Measurements from ENCODE around the gene SHISA9. TPM values are rescaled to one million over a fixed set of nuclear protein-coding genes. Genes with fewer than 3 reads are reported as not detected.

The SHISA9 gene
- total RNA-seq, 3 donors from 2014 or later: 0.87 to 7.3 (median 3.0) TPM

DNA sequence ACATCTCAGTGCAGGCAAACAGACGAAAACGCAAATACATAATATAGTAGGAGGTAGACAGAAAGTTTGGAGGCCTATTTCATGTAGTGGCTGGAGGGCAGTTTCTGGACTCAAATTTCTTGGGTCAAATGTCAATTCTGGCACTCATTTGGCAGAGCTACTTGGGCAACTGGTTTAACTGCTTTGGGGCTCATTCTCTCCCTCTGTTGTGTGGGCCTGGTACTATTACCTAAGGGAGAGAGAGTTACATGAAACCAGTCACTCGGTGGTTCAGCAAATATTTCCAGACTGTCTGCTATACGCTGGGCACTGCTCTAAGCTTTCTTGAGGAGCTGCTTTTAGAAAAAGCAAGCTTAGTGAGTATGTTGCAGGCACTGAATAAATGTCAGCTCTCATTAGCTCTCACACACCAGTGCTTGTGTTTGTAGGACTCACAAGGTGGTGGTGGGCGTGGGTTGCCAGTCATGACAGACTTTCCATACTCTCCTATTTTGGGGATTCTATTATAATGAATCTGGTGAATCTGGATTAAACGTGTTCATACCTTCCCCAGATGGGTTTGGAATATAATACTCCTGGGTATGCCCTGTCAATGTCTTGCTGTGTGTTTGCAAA is 1.8 kb upstream of the SHISA9 start:
- intact Hi-C loops (cut with DNase I, micrococcal nuclease): loop anchor here in 1 of 2 donors (10.0 kb wide), 1 partner anchor 555 kb away; no protein-coding TSS in a partner anchor
- H3K36me3 ChIP-seq (ENCODE audit: low read depth): no peaks in the 10 kb centered on the region
- ATAC-seq (no peak), DNase-seq (no peak)
- H3K4me1 ChIP-seq (ENCODE audit: low read depth): no peaks in the 10 kb centered on the region
- no peaks in the 10 kb centered on the region for H3K9me3 ChIP-seq
- TF ChIP-seq, protein P1, sequence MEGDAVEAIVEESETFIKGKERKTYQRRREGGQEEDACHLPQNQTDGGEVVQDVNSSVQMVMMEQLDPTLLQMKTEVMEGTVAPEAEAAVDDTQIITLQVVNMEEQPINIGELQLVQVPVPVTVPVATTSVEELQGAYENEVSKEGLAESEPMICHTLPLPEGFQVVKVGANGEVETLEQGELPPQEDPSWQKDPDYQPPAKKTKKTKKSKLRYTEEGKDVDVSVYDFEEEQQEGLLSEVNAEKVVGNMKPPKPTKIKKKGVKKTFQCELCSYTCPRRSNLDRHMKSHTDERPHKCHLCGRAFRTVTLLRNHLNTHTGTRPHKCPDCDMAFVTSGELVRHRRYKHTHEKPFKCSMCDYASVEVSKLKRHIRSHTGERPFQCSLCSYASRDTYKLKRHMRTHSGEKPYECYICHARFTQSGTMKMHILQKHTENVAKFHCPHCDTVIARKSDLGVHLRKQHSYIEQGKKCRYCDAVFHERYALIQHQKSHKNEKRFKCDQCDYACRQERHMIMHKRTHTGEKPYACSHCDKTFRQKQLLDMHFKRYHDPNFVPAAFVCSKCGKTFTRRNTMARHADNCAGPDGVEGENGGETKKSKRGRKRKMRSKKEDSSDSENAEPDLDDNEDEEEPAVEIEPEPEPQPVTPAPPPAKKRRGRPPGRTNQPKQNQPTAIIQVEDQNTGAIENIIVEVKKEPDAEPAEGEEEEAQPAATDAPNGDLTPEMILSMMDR (IDR thresholded peaks at IDR 0.05): no peak
- no peak overlapping the region for H3K4me3 ChIP-seq

- Histone ChIP-seq H3K36me3 (ENCODE audit: low read depth) (no peaks in the 10 kb centered on the region), H3K9me3 (no peaks in the 10 kb centered on the region), H3K4me1 (ENCODE audit: low read depth) (no peaks in the 10 kb centered on the region), H3K4me3 (no peak overlapping the region)
- TF ChIP-seq, protein P1 (IDR thresholded peaks at IDR 0.05): no peak
- DNase-seq (no peak), ATAC-seq (no peak)
- intact Hi-C loops (cut with DNase I, micrococcal nuclease): no loop called here
These were observed 1.2 kb upstream of the SHISA9 start for GRCh38 chr16:12900156-12900555.

DNA sequence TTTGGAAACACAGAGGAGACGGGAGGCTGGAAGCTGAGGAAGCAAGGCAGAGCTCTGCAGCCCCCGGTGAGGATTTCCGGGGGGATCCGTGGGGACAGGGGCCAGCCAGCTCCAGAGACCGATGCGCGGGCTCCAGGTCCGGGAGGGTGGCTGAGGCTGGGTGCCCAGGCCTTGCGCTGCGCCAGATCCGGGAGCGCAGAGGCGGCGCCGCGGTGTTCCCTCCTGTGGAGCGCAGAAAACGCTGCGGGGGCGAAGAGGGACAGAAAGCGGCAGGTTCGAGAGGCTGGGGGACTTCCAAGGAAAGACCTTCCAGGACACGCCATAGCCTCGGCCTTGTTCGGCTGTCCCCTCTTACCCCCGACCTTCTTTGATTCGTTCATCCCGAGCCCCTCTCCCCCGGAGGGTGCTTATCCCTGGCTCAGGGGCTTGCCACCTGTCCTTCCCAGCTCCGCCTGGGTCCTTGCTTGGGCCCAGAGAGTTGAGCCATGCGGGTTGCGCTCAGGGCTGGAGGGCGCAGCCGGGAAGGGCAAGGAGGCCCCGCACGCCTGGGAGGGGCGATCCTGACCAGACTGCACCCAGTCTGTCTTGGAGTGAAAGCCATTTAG is 697 bp upstream of the SHISA9 start:
- TF ChIP-seq, protein P1 (IDR thresholded peaks at IDR 0.05): no peak
- no peak overlapping the region for H3K4me3 ChIP-seq
- peak; percentile 16 for ATAC-seq
- H3K36me3 ChIP-seq (ENCODE audit: low read depth): no peaks in the 10 kb centered on the region
- intact Hi-C loops (cut with DNase I, micrococcal nuclease): no loop called here
- no peaks in the 10 kb centered on the region for H3K4me1 ChIP-seq (ENCODE audit: low read depth)
- no peak for DNase-seq
- H3K9me3 ChIP-seq: no peaks in the 10 kb centered on the region

DNA sequence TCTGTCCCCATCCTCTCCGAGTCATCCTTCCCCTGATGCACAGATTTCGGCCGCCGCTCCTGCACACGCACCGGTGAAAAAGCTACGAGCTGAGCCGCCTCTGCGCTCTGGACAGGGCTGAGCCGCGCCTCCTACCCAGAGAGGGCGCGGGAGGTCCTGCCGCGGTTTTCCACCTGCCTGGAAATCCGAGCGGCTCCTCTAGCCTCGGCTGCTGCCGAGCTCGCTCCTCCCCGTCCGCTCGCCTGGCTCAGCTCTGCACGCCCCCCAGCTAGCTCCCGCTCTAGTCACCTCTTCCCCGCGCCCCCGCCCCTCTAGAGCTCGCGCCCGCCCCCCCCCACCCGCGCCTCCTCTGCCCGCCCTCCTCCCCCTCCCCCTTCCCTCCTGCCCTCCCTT is 198 bp upstream of the SHISA9 start:
- Histone ChIP-seq H3K9me3 (no peaks in the 10 kb centered on the region), H3K4me3 (no peak overlapping the region), H3K4me1 (ENCODE audit: low read depth) (no peaks in the 10 kb centered on the region), H3K36me3 (ENCODE audit: low read depth) (no peaks in the 10 kb centered on the region)
- intact Hi-C loops (cut with DNase I, micrococcal nuclease): no loop called here
- DNase-seq: peak in 1 of 3 donors; percentile 36
- TF ChIP-seq, protein P1 (IDR thresholded peaks at IDR 0.05): no peak
- peak; percentile 48 for ATAC-seq

DNA sequence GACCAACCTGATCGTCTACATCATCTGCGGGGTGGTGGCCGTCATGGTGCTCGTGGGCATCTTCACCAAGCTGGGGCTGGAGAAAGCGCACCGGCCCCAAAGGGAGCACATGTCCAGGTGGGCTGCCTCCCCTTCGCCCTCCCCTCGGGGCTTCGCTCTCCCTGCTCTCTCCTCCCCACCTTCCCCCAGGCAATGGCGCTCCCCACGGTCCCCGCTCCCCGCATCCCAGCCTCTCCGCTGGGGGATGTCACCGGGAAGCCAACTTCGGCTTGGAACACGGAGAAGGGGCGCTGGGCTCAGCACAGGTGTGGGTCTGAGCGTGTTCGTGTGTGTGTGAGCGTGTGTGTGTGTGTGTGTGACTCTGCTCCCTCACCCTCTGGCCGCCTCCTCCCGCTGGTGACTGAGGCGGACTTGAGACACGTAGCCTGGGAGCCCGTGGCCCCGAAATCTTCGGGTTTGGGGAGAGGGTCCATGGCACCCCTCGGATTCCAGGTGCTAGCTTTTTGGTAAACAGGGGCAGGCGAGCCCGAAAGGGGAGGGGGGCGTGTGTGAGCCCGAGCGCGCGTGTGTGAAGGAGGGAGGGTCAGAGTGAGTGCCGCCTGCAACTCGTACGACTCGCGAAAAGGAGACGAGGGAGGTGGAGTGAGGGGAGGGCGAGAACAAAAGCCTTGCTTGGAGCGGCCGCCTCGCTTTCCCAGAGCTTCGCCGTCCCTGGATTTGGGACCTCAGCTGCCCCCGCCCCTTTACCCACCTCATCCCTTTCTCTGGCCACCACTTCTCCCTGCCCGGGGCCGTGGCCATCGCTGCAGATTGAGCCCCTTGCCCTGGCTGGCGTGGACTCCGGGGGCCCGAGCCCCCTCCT is 1.3 kb downstream of the SHISA9 start:
- no peaks in the 10 kb centered on the region for H3K4me1 ChIP-seq (ENCODE audit: low read depth)
- ATAC-seq (no peak), DNase-seq (no peak)
- no peak overlapping the region for H3K4me3 ChIP-seq
- H3K9me3 ChIP-seq: no peaks in the 10 kb centered on the region
- no peaks in the 10 kb centered on the region for H3K36me3 ChIP-seq (ENCODE audit: low read depth)
- TF ChIP-seq, protein P1 (IDR thresholded peaks at IDR 0.05): no peak
- intact Hi-C loops (cut with DNase I, micrococcal nuclease): no loop called here
